T-helper 1 cell treated with Interleukin-12 subunit alpha and Interleukin-12 subunit beta and Interleukin-4 antibody, amounts not matched to agents 30 μg/mL and 1 μg/mL, for 36 hours (primary cell): ENCODE data around the gene CLPTM1L.
A peak's percentile ranks its signal among the peaks of the same experiment; 100 is the strongest.

Experiments
- H3K27ac Mint-ChIP-seq: one replicate; pipeline ENCODE4 v1.8.0; 2021; ENCODE audit warnings: mild to moderate bottlenecking, mixed read lengths
- H3K27me3 Mint-ChIP-seq: one replicate; pipeline ENCODE4 v1.8.0; 2021; ENCODE audit warnings: low read depth, mixed read lengths
- H3K36me3 Mint-ChIP-seq: one replicate; pipeline ENCODE4 v1.8.0; 2021; ENCODE audit warnings: low read depth, mixed read lengths
- H3K4me1 Mint-ChIP-seq: one replicate; pipeline ENCODE4 v1.8.0; 2021; ENCODE audit warnings: low read depth, mixed read lengths
- H3K4me3 Mint-ChIP-seq: one replicate; pipeline ENCODE4 v1.8.0; 2021; ENCODE audit warnings: mild to moderate bottlenecking, moderate library complexity, mixed read lengths
- H3K9me3 Mint-ChIP-seq: one replicate; pipeline ENCODE4 v1.8.0; 2021; ENCODE audit warnings: mixed read lengths

CLPTM1L gene

GRCh38 chr5:1315709-1316587 lies 29.0 kb downstream of the CLPTM1L start:
- H3K9me3 Mint-ChIP-seq, result peaks cover 3% of the 10 kb centered on the region
- H3K36me3 Mint-ChIP-seq, result peaks cover 32% of the 10 kb centered on the region
- peak overlapping the region; percentile 75 for H3K4me3 Mint-ChIP-seq
- peaks cover 53% of the 10 kb centered on the region for H3K4me1 Mint-ChIP-seq
- peak overlapping the region; percentile 93 for H3K27ac Mint-ChIP-seq
- no peaks in the 10 kb centered on the region for H3K27me3 Mint-ChIP-seq

DNA sequence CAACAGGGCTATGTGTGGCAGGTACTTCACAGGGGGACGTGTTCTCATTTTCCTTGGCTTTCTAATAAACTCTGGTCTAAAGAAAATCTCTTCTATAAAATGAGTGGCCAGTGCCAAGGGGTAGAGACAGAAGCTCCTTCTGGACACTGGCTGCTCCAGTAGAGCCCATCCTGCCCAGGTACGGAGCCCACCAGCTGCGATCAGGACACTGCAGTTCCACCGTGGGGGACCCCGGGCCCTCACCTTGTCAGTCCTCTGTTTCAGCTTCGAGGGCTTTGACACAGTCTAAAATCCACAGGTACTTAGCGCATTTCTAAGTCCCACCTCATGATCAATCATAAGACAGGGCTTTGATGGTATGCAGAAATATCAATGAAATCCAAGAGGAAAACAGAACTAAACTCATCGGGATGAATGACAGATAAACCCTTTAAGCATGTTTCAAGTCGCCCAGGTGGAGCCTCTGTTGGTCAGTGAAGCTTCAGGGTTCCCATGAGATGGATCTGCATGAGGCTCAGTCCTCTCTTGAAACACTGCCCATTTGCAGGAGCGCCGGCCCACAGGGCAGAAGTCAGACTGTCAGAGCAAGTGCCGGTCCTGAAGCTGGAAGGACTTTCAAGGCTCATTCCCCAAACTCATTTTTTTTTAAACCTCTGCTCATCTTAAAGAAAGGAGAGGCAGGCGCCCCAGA lies 29.7 kb downstream of the CLPTM1L start:
- Mint-ChIP-seq H3K36me3 (peaks cover 29% of the 10 kb centered on the region), H3K9me3 (peaks cover 11% of the 10 kb centered on the region), H3K27me3 (no peaks in the 10 kb centered on the region), H3K4me3 (peak overlapping the region; percentile 75), H3K27ac (peak overlapping the region; percentile 93), H3K4me1 (peaks cover 54% of the 10 kb centered on the region)

DNA sequence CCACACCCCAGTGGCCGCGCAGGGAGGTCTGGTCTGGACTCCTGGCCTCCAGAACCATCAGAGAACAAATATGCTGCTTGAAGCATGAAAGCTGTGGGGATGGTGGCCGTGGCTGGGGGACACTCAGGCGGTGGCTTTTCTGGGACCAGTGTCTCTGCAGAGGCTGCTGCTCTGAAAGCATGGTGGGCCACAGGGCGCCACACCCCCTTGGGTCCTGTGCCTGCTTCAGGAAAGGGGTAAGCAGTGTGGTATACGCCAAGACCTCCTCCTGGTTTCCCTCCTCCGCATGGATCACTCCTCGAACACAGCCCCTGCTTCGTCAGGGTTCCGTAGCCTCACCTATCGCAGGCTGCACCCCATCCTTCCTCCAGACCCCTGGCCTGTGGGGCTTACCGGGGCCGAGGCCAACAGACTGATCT lies 30.3 kb downstream of the CLPTM1L start:
- Mint-ChIP-seq H3K27me3 (no peaks in the 10 kb centered on the region), H3K4me1 (peaks cover 54% of the 10 kb centered on the region), H3K9me3 (peaks cover 12% of the 10 kb centered on the region), H3K27ac (no peak overlapping the region), H3K4me3 (peak overlapping the region; percentile 14), H3K36me3 (peaks cover 27% of the 10 kb centered on the region)

- H3K27ac Mint-ChIP-seq, result peak overlapping the region; percentile 63
- peak overlapping the region; percentile 39 for H3K4me3 Mint-ChIP-seq
- H3K27me3 Mint-ChIP-seq, result no peaks in the 10 kb centered on the region
- H3K4me1 Mint-ChIP-seq, result peaks cover 59% of the 10 kb centered on the region
- H3K36me3 Mint-ChIP-seq, result peaks cover 23% of the 10 kb centered on the region
- peaks cover 12% of the 10 kb centered on the region for H3K9me3 Mint-ChIP-seq
Measured at GRCh38 chr5:1312993-1313833, 31.7 kb downstream of the CLPTM1L start.

- H3K9me3 Mint-ChIP-seq, result peaks cover 12% of the 10 kb centered on the region
- H3K4me3 Mint-ChIP-seq, result no peak overlapping the region
- H3K4me1 Mint-ChIP-seq, result peaks cover 56% of the 10 kb centered on the region
- peaks cover 17% of the 10 kb centered on the region for H3K36me3 Mint-ChIP-seq
- H3K27ac Mint-ChIP-seq, result no peak overlapping the region
- H3K27me3 Mint-ChIP-seq, result no peaks in the 10 kb centered on the region
Measured at GRCh38 chr5:1312206-1312605, 32.7 kb downstream of the CLPTM1L start.

- Mint-ChIP-seq H3K9me3 (peaks cover 12% of the 10 kb centered on the region), H3K36me3 (peaks cover 12% of the 10 kb centered on the region), H3K4me1 (peaks cover 50% of the 10 kb centered on the region), H3K27ac (no peak overlapping the region), H3K27me3 (no peaks in the 10 kb centered on the region), H3K4me3 (no peak overlapping the region)
Measured at GRCh38 chr5:1311439-1312055, 33.4 kb downstream of the CLPTM1L start.

GRCh38 chr5:1310118-1310517 lies 34.8 kb downstream of the CLPTM1L start:
- H3K27ac Mint-ChIP-seq, result no peak overlapping the region
- H3K4me1 Mint-ChIP-seq, result peaks cover 35% of the 10 kb centered on the region
- H3K4me3 Mint-ChIP-seq, result no peak overlapping the region
- peaks cover 8% of the 10 kb centered on the region for H3K36me3 Mint-ChIP-seq
- H3K9me3 Mint-ChIP-seq, result peaks cover 12% of the 10 kb centered on the region
- H3K27me3 Mint-ChIP-seq, result peaks cover 3% of the 10 kb centered on the region

DNA sequence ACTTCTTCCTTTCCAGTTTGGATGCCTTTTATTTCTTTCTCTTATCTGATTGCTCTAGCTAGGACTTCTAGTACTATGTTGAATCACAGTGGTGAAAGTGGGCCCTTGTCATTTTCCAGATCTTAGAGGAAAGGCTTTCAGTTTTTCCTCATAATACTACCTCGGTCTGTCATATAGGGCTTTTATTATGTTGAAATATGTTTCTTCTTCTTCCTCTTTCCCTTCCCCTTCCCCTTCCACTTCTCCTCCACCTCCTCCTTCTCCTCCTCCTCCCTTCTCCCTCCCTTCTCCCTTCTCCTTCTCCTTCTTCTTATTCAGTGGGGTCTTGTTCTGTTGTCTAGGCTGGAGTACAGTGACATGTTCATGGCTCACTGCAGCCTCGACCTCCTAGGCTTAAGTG lies 40.9 kb downstream of the CLPTM1L start:
- peaks cover 4% of the 10 kb centered on the region for H3K36me3 Mint-ChIP-seq
- peaks cover 10% of the 10 kb centered on the region for H3K9me3 Mint-ChIP-seq
- peaks cover 5% of the 10 kb centered on the region for H3K4me1 Mint-ChIP-seq
- no peak overlapping the region for H3K27ac Mint-ChIP-seq
- peaks cover 36% of the 10 kb centered on the region for H3K27me3 Mint-ChIP-seq
- H3K4me3 Mint-ChIP-seq, result no peak overlapping the region

GRCh38 chr5:1302258-1302657 lies 42.6 kb downstream of the CLPTM1L start:
- Mint-ChIP-seq H3K9me3 (peaks cover 10% of the 10 kb centered on the region), H3K27me3 (peaks cover 36% of the 10 kb centered on the region), H3K36me3 (peaks cover 4% of the 10 kb centered on the region), H3K4me1 (no peaks in the 10 kb centered on the region), H3K27ac (no peak overlapping the region), H3K4me3 (no peak overlapping the region)

DNA sequence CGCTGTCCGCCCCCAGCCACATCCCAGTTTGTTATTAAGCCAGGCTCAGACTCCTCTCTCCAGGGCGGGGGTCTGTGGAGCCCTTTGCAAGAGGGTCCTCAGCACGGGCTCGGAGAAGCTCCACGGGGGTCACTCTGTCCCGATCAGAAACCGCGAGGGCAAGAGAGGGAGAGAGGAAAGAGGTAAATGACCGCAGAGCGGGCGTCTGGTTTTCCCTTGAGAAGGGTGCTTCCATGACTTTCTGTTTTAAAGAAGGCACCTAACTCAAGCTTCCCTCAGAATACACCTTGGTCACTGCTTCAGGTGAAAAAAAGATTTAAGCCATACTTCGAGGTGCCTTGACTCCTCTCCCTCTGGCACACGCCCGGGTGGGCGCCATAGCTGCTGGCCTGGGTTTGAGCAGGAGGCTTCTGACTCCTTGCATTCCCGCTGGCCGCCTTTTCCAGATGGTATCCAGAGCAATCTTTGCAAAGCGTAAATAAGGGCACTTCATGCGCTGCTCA lies 44.3 kb downstream of the CLPTM1L start:
- H3K4me3 Mint-ChIP-seq, result no peak overlapping the region
- H3K9me3 Mint-ChIP-seq, result peaks cover 10% of the 10 kb centered on the region
- no peak overlapping the region for H3K27ac Mint-ChIP-seq
- peaks cover 4% of the 10 kb centered on the region for H3K36me3 Mint-ChIP-seq
- H3K4me1 Mint-ChIP-seq, result peaks cover 4% of the 10 kb centered on the region
- peaks cover 42% of the 10 kb centered on the region for H3K27me3 Mint-ChIP-seq

GRCh38 chr5:1299961-1300360 lies 44.9 kb downstream of the CLPTM1L start:
- H3K27me3 Mint-ChIP-seq, result peaks cover 37% of the 10 kb centered on the region
- H3K4me1 Mint-ChIP-seq, result peaks cover 5% of the 10 kb centered on the region
- H3K27ac Mint-ChIP-seq, result no peak overlapping the region
- no peak overlapping the region for H3K4me3 Mint-ChIP-seq
- peaks cover 4% of the 10 kb centered on the region for H3K36me3 Mint-ChIP-seq
- H3K9me3 Mint-ChIP-seq, result peaks cover 10% of the 10 kb centered on the region

GRCh38 chr5:1299511-1299850 lies 45.4 kb downstream of the CLPTM1L start:
- Mint-ChIP-seq H3K36me3 (peaks cover 4% of the 10 kb centered on the region), H3K9me3 (peaks cover 10% of the 10 kb centered on the region), H3K4me1 (peaks cover 5% of the 10 kb centered on the region), H3K27me3 (peaks cover 33% of the 10 kb centered on the region), H3K27ac (no peak overlapping the region), H3K4me3 (no peak overlapping the region)

GRCh38 chr5:1298723-1299510 lies 46.0 kb downstream of the CLPTM1L start:
- peaks cover 5% of the 10 kb centered on the region for H3K4me1 Mint-ChIP-seq
- H3K36me3 Mint-ChIP-seq, result peaks cover 4% of the 10 kb centered on the region
- H3K27me3 Mint-ChIP-seq, result peaks cover 27% of the 10 kb centered on the region
- no peak overlapping the region for H3K27ac Mint-ChIP-seq
- peaks cover 9% of the 10 kb centered on the region for H3K9me3 Mint-ChIP-seq
- no peak overlapping the region for H3K4me3 Mint-ChIP-seq
